ENCODE data around the gene PSMC3.

- TF ChIP-seq GATA2 (IDR thresholded peaks at IDR 0.05; ENCODE audit: low read depth, low read length) (no peak), GATA3 (IDR thresholded peaks at IDR 0.05; ENCODE audit: low read depth, low read length) (no peak)
Observed at GRCh38 chr11:47410370-47411264, 15.6 kb downstream of the PSMC3 start.
